HG03342 (cell line): Measurements from ENCODE around the gene NECAB3.

ENCODE experiments used
- ATAC-seq: cut with Tn5 transposase; IDR thresholded peaks from one replicate; pipeline ENCODE4 v1.9.1; 2021; ENCODE audit warnings: mild to moderate bottlenecking, moderate library complexity; ENCODE audit not compliant: unreplicated experiment

NECAB3 gene

GRCh38 chr20:33664762-33665144, 9.5 kb downstream of the NECAB3 start:
- no peak for ATAC-seq

GRCh38 chr20:33664085-33664761, 10.0 kb downstream of the NECAB3 start:
- ATAC-seq = no peak

GRCh38 chr20:33663161-33664084, 10.8 kb downstream of the NECAB3 start:
- peak; percentile 45 for ATAC-seq

- no peak for ATAC-seq
Observed at GRCh38 chr20:33662172-33662571, 12.1 kb downstream of the NECAB3 start, which contains the start of gene C20orf144. TSS of gene C20orf144 (plus strand) at chr20:33662327. CDS start at chr20:33662346, 19 bp downstream.

GRCh38 chr20:33660685-33661058, 13.6 kb downstream of the NECAB3 start:
- ATAC-seq = no peak

GRCh38 chr20:33660035-33660684, 14.1 kb downstream of the NECAB3 start:
- ATAC-seq = no peak

GRCh38 chr20:33659341-33660034, 14.7 kb downstream of the NECAB3 start:
- no peak for ATAC-seq

GRCh38 chr20:33658929-33659328, 15.3 kb downstream of the NECAB3 start:
- ATAC-seq = no peak

GRCh38 chr20:33658510-33658909, 15.7 kb downstream of the NECAB3 start:
- no peak for ATAC-seq

- ATAC-seq = no peak
Observed at GRCh38 chr20:33657704-33658095, 16.5 kb downstream of the NECAB3 start.

GRCh38 chr20:33656783-33657703, 17.2 kb downstream of the NECAB3 start:
- no peak for ATAC-seq

- no peak for ATAC-seq
Observed at GRCh38 chr20:33656010-33656782, 18.0 kb downstream of the NECAB3 start.

GRCh38 chr20:33655164-33655563, 19.1 kb downstream of the NECAB3 start:
- no peak for ATAC-seq

GRCh38 chr20:33654680-33655161, 19.5 kb downstream of the NECAB3 start:
- ATAC-seq = no peak

- no peak for ATAC-seq
Observed at GRCh38 chr20:33653900-33654596, 20.2 kb downstream of the NECAB3 start.

GRCh38 chr20:33653218-33653899, 20.9 kb downstream of the NECAB3 start:
- no peak for ATAC-seq

- ATAC-seq = no peak
Observed at GRCh38 chr20:33651562-33652048, 22.6 kb downstream of the NECAB3 start.
